Measurements from ENCODE around the gene PXDC1.

The PXDC1 gene

DNA sequence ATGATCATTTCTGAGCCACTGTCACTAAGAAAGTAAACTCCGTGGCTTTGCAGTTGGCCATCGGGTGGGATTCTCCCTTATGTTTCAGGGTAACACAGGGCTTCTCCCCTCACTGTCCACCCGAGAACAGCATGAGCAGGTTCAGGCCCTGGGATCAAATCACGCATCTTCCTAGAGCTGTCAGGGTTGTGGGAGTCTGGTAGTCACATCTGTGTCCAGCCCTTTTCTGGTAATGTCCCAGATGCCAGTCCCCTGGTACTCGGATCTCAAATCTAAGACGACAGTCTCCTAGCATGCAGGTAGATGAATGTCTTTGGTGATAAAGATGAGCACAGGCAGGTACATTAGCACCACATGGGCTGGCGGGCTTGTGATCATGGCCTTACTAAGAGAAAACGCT lies 4.8 kb downstream of the PXDC1 start:
- no peak for DNase-seq

DNA sequence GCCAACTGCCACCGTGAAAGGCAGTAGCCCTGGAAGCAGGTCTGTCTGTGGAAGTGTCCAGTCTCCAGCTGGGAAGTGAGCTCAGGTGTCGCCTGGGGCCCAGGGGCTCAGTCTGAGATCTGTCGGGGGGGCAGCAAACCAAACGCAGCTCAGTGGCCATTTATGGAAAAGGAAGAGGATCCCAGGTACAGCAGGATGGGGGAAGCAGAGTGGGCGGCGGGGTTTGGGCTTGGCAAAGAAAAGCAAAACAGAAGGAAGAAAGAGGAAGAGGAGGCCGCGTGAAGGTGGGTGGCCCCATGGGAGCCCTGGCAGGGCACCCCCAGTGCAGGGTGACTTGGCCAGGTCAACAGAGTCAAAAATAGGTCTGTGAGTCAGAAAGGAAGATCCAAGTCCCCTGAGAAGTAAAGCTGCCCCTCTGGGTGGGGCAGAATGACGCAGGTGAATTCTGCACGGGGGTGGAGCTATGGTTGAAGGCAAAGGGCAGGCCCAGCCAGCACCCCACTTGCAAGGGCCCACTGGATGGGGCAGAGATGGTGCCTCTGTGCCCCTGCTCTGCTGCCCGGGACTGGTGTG lies 5.3 kb downstream of the PXDC1 start:
- no peak for DNase-seq

DNA sequence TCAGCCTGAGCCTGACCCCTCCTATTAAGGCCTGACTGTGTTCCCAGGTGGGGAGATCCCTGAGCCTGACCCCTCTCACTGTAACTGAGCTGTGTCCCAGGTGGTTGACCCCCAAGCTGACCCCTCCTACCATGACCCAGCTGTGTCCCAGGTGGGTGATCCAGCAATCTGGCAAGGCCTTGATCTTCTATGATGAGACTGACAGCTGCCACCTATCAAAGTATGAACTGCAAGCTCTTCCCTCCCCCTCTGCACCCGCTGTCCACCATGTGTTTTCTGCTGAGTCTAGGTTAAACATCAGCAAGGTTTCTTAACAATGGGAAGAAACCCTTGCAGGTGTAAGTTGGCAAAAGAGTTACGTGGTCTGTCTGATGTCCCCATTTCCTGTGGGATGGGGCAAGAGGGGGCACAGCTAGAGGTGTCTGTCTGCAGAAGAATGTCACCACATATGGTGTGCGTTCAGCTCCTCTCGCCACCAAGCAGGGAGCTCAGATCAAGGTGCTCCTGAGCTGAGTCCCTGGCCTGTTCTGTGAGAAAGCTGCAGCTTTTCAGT lies 5.9 kb downstream of the PXDC1 start:
- no peak for DNase-seq

DNA sequence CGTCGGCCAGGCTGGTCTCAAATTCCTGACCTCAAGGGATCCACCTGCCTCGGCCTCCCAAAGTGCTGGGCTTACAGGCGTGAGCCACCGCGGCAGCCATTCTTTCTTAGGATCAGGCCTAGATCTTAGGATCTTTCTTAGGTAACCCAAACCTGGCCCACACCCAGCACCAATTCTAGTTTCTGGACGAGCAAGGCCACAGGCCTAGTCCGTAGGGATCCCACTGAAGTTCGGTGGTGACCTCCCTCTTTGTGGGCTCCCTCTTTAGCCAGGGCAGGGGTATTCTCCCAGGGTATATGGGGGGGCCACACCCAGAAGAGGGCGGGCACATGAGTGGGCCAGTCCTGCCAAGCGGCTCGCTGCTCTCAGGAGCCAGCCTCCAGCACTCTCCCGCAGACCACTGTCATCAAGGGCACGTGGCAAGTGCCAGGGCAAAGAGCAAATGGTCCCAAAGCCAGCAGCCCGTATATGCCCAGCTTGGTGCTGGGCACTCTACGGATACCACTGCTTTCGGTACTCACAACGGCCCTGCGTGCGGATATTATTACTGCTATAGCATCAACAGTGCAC lies 6.5 kb downstream of the PXDC1 start:
- no peak for DNase-seq

DNA sequence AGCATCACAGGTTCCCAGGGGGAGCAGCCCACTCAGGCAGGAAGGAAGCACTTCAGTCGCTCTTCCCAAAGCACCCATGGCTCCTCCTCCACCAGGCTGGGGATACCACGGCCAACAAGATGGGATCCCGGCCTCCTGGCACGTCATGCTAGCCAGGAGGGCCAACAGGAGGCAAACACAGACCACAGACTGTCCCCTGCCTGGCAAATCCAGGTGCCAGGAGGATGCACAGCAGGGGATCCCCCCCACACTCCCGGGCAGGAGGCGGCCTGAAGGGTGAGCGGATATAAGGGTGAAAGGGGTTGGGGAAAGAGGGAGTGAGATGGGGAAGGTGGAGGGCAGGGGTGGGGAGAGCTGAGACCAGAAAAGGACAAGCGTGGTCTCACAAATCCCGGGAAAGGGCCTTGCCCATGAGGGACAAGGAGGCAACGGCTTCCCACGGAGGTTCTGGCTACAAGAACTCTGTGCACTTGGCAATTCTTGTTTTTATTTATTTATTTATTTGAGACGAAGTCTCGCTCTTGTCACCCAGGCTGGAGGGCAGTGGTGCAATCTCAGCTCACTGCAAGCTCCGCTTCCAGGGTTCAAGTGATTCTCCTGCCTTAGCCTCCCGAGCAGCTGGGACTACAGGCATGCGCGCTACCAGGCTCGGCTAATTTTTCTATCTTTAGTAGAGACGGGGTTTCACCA lies 7.2 kb downstream of the PXDC1 start:
- DNase-seq: no peak

DNA sequence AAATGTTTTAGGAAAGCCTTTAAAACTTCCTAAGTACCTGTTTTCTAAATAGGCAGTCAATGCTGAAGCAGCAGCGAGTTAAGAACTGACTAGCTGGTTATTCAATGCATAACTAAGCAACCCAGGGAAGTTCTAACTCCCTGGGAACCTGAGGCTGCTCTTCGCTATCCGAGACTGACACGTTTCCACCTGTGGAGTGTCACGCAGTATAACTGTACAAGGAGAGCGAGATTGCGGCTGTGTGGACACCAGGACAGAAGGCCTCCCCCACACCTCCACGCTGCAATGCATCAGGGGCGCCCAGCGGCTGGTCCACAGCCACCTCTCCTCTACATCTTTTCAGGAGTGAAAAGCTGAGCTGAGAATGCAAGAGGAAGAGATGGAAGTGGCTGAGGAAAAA lies 8.0 kb downstream of the PXDC1 start:
- DNase-seq: no peak

DNA sequence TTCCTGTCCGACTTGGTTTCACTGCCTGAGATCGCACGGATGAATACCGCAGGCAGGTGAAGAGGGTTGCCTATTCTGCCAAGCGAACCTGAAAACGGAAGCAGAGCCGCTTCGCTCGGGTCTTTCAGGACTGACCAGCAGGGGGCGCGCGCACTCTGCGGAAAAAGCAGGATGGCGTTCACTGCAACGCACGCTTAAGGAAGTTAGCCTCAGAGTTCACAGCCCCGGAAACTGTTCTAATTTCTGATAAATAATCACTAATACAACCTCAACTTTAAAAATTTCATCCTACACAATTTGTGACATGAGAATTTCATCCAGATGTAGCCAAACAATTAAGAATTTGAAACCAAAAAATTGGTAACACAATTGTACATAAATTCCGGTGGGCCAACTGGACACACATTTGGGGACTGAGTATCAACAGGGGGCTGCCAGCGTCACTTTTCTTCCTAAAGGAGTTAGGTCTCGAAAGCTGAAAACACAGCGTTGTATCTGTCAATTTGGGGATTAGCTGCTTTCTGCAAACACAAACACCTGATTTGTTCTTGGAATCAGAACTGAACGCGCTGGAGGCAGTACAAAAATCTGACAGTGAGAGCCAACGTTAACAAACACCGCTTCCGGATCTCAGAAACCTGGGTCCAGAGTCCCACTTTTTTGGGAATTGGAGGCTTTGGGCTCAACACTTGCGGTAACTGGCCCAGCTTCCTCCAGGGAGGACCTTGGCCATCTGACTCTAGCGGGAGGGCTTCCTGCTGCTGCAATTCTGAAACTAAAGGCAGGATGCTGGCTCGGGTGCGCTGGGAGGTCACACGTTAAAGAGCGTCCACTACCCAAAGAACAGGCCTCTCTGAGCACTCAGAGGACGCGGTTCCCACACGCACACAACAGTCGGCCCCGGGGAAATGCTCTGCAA lies 8.8 kb downstream of the PXDC1 start:
- DNase-seq: peak; percentile 59 to 90

DNA sequence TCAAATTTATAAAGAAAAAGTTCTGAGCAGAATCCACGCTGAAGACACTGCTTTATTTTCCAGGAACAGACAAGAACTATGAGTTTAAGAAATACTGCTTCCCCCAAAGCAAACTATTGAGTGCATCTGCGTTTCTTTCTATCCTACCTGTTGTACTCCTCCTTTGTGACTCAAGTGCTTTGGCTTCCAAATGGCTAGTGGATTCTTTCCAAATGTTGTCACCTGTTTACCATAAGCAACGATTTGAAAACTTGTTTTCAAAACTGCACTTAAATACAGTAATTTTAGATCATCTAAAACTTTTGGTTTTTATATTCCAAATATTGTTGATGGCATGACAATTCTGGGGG lies 9.5 kb downstream of the PXDC1 start:
- no peak for DNase-seq

DNA sequence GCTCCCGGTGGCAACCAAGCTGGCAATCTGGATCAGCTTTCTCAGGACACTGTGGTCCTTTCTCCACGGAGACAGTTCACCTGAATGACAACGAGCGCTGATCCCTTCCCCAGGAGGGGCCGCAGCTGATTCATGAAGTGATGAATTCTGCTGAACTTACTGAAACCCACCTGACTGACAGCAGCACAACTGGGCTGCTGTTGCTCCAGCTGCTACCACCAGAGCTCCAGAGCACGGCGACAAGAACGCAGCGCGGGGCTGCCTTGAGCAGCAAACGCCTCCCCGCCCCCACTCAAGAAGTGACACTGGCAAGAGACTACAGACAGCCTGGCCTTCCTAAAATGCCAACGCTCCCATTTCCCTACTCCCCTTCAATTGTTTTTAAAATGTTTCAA lies 10.0 kb downstream of the PXDC1 start:
- DNase-seq: no peak

DNA sequence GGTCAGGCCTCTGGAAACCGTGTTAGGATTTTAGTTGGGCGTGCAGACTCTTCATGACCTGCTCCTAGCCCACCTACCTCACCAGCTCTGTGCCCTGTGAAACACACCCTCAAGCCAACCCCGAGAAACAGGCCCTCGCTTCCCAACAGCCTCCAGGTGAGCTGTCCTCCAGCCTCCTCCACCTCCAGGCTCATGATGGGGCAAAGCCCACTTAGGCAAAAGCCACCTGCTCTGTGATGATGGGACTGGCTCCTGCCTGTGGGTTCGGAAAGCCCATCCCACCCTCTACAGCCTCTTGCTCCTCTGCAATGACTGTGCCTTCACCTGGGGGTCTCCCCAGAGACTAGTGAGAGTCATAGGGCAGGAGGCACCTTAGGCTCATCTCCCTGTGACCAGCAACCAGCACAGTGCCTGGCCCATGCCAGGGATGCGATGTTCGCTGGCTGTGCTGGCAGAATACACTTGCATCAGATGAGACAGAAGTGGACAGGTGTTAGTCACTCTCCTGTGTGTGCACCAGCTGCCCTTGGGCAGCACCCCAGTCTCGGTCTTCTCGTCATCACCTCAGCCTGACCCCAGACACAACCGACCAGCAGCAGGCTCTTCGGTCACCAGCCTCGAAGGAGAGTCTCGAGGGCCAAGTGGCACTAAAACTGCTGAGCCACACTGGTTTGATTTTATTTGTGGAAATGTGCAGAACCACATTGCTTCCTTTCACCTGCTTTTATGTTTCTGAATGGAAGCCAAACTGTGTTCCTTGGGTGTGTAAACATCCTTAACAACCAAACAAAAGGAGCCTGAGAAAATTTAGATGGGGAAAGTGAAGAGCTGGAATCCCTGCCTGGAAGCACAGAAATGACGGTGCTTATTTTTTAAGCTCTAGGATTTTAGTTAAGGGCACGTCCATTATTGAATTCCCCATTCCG lies 10.7 kb downstream of the PXDC1 start:
- no peak for DNase-seq

DNA sequence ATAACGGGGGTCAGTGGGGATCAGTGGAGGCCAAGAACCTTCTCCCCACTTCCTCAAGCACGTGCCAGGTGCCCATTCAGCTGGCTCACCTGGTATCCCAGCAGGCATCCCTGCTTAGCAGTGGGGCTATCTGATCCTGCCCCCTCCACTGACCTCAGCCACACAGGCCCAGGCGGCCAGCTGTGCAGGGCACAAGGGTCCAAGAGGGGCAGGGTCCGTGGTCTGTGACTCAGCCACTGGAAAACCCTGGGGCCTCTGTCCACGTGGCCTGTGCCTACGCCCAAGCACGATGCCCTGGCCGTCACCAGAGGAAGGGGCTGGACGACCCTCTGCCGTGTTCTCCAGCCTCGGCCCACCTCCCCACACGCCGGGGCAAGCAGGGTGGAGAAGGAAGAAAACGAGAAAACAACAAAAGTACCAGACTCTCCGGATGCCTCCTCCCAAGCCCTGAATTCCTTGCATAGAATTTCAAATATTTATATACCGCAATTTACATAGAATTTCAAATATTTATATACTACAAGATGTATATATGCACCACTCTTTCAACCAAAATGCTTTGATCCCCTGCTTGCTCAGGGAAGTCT lies 12.1 kb downstream of the PXDC1 start:
- DNase-seq: no peak

DNA sequence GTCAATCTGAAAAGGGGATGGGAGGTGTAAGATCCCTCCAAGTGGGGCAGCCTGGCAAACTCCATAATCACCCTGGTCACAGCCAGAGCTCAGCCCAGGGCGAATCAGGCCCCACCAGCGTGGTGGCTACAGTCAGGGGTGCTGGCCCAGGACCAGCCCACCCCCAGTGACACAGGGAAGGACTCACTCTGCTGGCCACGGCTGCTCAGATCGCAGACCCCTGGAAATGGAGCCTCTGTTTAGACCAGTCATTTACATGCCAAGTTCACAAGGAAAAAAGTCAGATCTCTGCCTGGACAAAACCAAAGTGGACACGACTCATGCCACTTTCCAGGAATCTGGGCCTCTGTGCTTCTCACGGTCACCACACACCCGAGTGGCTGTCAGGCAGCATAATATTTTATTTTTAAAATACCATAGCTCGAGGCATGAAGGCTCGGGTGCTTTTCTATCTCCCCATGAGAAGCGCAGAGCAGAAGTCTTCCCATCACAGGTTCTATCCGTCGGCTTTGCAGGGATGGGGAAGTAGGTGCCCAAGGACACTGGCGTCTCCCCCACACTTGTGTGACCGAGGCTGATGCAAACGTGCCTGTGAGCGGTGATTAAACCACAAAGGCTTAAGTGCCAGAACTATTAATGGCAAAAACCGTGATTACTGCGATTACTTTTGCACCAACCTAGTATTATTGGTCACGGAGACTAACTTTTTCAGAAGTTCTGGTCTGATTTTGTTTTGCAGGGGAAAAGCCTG lies 13.0 kb downstream of the PXDC1 start:
- no peak for DNase-seq

DNA sequence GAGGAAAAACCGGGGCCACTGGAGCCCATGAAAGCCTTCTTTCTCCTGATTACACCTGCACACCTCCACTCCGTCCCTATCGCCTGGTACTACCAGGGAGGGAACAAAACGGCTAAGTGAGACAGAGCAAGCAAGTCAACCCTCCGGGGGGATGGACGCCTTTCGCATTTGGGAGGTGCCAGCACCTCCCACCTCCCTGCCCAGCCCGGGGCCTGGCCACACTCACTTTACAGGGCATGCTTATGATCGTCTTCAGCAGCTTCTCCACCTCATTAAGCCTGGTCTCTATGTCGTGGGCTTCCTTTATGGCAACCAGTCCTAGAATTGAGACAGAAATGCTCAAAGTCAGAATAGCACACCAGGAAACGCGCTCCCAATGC lies 13.7 kb downstream of the PXDC1 start:
- no peak for DNase-seq

DNA sequence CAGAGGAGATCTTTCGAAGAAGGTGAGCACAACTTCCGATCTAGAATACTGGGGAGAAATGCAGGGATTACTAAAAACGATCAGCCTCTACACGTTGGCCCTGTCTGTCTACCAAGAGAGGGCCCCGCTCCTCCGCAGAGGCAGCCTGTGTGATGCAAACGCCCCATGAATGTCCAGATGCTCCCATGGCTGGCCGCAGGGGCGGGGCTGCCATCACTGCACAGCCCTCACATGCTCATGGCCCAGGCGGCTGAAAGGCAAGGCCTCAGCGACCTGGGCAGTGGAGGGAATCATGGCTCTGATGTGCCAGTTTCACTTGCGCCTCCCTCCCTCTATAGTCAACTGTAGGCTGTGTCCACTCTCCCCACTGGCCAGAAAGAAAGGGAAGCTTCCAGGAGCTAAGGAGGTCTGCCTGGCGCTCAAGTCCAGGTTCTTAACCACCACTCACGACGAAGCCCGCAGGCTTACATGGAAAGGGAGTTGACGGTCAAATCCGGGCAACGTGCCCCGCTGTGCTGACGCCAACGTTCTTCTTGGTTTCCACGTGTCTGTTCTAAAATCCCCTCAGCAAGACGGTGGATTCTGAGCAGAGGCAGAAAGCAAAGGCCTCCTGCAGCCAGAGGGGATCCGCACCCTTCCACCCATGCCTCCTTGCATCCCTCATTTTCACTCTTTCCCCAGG lies 14.2 kb downstream of the PXDC1 start:
- DNase-seq: no peak

DNA sequence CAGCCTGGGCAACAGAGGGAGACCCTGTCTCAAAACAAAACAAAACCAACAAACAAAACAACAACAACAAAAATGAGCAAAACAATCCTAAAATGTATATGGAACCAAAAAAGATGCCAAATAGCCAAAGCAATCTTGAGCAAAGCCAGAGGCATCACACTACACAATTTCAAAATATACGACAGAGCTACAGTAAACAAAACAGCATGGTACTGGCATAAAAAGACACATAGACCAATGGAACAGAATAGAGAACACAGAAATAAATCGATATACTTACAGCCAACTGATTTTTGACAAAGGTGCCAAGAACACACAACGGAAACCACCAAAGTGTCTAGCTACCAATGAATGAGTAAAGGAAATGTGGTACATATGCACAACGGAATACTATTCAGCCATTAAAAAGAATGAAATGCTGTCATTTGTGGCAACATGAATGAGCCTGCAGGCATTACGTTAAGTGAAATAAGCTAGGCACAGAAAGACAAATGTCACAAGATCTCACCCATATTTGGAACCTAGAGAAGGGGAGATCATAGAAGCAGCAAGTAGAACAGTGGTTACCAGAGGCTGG lies 16.4 kb downstream of the PXDC1 start:
- no peak for DNase-seq

DNA sequence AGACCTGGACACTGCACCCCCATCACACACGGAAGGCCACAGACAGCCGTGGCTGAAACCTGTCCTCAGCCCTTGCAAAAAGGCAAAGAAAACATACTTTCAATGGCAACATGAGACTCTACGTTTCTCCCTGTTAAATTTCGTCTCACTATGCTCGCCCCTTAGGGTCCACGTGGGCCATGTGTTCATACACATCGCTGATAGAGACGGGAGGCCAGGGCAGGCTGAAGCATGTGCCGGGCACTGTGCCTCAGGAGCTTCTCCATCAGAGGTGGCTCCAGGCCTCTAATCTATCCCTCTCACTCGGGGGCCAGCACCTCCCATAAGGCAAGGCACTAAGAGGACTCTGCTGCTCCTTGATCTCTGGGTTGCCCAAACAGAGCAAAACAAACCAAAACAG lies 17.5 kb downstream of the PXDC1 start:
- DNase-seq: no peak

DNA sequence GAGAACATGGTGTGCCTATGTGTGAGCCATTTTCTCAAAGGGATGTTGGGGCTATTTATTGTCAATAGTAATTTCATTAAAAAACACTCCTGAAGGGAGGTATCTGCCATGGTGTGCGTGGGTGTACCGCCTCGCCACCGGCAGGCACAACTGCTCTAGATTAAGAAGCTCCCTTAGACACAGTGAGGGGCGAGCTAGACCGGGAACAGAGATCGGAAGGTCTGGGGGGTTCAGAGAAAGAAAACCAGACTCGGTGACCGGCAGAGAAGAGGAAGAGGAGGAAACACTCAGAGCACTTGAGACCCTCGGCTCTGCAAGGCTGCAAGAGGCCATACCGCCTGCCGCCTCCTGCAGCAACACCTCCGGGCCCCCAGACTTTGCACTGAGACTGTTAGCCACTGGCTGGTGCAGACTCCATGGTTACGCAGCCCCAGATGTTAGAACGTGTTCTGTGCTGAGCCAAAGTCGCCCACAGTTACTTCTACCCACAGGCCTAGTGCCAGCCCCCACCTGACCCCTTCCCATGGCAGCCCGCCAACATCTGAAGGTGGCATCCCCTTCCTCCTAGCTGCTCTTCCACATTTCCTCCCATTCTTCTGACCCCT lies 18.1 kb downstream of the PXDC1 start:
- no peak for DNase-seq

DNA sequence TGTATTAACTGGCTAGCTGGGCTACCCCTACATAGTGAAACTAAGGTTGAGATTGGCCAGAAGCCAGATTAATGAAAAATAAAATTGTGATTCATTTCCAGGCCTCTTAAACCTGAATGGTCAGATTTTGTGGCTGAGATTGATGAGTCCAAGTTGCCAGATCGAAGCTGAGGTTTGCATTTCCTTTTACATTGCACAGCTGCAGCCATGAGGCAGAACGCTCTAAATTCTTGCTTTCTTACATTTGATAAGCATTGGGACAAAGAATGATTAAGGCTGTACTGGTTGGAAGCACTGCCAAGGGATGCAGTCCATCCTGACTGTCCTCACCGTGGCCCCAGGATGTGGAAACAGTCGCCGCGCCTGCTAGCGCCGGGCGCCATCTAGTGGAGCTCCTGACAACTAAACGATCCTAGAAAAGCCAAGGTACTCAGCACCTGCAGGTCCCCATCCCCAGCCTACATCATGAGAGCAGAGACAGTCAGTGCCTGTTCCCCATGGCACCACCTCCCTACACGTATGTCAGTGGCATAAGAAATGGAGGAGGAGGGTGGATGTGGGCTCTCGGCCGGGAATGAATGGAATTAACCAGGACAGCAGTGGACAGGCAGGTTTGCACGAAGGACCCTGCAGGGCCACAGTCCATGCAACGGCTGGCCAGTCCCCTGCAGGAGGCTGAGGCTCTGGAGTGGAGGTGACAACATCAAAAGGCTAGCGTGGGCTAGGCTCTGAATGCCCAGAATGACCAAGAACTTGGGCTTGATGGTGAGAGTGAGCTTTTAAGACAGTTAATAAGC lies 19.0 kb downstream of the PXDC1 start:
- peak; percentile 66 to 93 for DNase-seq

DNA sequence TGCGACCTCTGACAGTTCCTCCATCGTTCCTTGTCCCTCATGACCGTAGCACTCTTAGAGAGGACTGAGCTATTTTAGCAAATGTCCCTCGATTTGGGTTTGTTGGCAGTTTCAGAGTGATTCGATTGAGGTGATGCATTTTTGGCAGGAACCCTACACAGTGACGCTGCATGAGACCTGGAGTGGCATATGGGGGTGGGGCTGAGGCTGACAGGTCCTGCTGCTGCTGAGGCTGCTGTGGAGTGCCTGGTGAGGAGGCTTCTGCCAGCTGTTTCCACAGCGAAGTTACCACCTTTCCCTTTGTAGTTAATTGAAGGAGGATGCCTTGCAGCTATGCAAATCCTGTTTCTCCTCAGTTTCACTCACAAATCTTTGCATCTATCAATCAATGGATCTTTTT lies 19.8 kb downstream of the PXDC1 start:
- peak; percentile 32 to 44 for DNase-seq
